Head of caudate nucleus (tissue), 42 donors: ENCODE measurements around the gene SLC24A3.

Experiments
- DNase-seq, 42 donors: peaks; one replicate each; pipeline versions ENCODE4 v3.0.0 to v3.0.0-alpha.2; 2020 to 2021; ENCODE audit warnings: mixed read lengths in 7 of 42
- intact Hi-C: fragments of 100-400 bp; cut with DNase I; formaldehyde crosslinking; loops from one replicate; pipeline ENCODE4 v1.15.0; 2022

SLC24A3 gene

DNA sequence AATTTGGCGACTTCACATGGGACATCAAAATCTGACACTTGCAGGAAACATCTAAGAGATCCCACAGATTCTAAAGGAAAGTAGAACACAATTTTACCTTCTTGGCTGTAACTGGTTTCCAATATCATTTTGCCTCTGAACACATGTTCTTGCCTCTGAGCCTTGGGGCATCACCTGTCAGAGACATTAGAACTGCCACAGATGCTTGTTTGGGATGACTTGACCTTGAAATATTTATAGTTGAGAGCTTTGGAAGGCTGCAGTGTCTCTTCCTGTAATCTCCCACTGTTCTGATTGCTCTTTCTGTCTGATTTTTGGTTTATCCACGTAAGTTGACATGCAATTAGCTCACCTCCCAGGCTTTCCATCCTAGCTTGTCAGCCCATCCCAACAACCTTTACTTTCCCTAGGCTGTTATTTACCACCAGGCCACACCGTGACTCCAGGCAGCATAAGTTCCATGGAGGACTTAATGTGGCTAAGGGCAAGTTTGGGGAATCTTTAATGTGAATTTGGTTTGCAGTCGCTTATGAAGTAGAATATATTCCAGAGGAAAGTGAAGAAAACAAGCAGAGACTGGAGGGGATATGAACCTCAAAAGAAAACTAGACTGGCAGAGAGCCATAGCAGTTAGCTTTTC is 289.2 kb downstream of the SLC24A3 start:
- intact Hi-C loops, result no loop called here
- no peak for DNase-seq

DNA sequence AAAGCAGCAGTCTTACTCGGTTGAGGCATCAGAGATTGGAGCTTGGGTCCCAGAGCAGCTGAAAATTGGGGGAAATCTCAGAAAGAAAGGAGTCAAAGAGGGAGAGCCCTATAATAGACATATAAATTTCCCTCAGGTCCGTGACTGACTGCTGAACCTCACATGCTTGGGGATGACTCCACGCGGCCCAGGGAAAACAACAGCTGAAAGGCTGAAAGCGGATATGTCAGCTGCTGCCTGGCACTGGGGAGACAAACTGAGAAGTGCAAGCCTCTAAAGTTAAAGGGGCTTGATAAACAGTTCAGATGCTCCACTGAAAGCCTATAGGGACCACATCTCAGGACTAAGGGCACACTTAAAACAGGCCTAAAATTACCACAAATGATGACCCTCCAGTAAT is 289.7 kb downstream of the SLC24A3 start:
- intact Hi-C loops, result no loop called here
- no peak for DNase-seq

DNA sequence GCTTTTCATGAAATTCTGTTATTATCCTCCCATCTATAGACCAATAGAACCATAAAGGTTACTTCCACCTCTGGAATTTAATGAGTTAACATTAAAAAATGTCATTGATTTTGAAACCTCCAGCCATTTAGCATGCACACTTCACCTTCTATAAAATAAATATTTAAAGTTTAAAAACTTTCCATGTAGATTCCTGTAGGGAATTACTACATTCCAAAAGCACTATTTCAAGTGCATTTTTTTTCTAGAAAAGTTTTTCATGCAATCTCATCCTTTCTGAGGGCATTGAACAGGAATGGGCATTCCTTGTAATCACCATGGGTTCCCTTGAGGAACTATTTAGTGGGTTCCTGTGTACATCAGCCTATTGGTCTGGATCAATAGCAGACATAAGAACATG is 291.8 kb downstream of the SLC24A3 start:
- intact Hi-C loops, result no loop called here
- no peak for DNase-seq

DNA sequence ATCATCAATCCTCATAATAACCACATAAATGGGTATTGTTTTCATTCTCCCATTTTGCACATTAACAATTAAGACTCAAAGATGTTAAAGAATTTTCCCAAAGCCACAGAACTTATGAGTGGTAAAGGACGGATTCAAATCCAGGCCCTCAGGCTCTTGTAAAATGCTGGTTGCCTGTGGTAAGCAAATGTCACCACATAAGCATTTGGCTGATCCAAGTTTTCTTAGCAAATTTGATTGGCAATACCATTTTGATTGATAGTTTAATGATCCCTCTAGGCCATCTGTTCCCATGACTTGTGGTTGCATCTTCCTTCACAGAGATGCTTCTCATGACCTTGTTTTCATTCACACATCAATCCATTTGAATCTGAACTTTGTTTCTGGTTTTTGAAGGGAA is 293.6 kb downstream of the SLC24A3 start:
- DNase-seq, result no peak
- intact Hi-C loops, result no loop called here

DNA sequence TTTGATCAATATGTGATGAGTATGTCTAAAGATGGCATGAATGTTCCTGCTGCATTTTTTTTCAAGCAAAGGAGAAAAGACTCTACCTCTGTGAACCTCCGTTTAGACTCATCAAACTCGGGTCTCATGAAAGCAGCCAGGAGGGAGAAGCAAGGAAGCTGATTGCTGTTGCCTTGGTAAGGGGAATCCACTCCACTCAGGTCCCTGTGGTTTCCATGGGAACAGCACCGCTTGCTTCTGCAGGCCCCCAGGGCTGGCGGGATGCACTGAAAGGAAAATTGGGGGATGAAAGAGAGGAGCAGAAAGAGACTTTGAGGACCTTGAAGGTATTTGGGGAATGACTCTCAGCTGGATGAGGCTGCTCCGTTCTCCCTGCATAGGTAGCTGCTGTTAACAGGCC is 296.0 kb downstream of the SLC24A3 start:
- intact Hi-C loops, result no loop called here
- DNase-seq, result no peak

DNA sequence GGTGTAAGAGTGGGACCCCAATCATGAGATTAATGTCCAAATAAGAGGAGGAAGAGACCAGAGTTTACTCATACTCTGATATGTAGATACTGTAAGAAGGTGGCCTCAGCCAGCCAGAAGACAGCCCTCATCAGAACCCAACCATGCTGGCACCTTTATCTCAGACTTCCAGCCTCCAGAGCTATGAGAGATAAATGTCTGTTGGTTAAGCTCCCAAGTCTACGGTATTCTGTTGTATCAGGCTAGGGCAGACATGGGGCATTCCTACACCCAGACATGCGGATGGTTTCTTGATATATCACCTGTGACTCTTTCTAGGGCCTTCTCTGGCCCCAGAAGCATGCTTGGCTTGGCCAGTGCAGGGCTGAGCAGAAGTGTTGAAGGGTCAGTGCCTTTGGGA is 298.2 kb downstream of the SLC24A3 start:
- no peak for DNase-seq

DNA sequence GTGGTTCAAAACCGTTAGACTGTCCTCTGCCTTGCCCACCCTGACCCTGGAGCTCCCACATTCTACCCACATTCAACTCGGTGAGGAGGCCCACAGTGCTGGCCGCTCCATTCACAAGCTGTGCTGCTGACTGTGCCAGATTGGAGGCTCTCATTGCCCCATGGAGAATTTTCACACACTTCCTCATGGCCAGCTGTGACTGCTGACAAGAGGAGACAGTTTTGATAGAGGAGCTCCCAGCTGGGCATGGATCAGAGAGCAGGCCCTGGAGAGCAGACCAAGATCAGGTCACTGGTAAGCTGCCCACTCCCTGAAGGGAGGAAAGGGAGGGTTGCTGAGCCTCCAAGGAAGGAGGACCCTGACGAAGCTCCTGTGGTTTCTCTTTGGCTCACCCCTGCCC is 299.5 kb downstream of the SLC24A3 start:
- intact Hi-C loops, result no loop called here
- DNase-seq, result no peak

More for the DNA sequence above, 298.2 kb downstream of the SLC24A3 start:
- intact Hi-C loops, result no loop called here

DNA sequence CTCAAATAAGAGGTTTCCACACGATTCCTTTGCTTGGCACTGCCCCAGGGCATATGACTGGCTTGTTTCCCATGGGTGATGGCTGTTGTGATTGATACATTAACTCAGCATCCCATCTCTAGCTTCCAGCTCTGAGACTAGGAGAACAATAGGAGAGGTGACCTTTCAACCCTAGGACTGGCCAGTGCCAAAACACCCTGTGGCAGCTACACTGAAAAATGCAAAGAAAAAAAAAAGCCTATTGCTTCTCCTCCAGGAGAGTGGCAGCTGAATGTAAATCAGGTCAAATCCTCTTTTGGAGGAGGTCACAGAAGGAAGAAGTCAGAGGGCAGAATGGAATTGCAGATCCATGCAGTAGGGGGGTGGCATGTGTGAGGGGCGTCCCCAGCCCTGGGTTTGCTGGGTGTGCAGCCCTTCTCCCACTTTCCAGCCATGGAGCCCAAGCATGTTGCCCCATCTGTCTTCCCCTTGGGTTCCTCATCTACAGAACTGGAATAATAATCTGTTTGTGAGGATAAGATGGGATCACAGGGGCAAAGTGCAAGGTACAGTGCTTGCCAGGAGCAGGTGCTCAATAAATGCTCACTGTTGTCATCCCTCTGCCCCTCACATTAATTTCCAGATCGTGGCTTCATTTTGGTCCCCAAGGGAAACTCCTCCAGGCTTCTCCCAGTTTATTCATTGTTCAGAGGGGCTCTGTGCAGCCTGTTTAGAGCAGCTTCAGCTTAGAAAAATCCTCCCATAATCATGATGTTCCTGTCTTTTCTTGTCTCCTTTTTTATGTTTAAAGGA is 300.6 kb downstream of the SLC24A3 start:
- intact Hi-C loops, result no loop called here

DNA sequence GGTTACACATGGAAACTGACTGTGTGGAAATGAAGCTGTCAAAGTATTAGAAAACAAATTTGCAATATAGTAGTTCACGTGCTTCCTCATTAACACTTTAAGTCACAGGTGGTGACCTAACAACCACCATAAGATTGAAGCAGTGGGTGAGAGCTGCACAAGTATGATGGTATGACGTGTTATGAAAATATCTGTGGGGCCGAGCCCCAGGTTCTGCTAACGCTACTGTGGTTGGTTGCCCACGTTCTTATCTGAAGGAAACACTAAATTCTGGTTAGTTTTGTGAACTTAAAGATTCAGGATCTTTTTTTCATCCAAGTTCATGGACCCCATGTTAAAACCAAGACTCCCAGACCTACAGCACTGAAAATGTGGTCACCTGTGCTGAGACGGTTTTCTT is 302.6 kb downstream of the SLC24A3 start:
- intact Hi-C loops, result no loop called here
- DNase-seq, result no peak

More for the DNA sequence above, 300.6 kb downstream of the SLC24A3 start:
- no peak for DNase-seq

DNA sequence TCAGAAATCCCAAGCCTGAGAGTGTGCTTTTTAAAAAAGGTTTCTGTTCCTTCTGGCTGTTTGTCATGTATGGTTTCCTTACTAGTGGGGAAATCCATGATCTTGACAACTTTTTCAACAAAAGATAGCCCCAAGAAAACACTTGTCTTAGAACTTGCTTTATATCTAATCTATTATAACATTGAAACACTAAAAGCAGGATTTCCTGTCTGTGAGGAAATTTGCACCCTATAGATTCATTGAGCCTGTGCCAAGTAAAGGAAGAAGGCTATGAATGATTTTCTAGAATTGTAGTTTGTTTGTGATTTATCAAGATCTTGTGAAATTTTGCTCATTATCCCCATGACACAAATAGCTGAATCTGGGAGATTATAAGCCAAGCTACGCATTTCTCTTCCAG is 307.0 kb downstream of the SLC24A3 start:
- no peak for DNase-seq
- intact Hi-C loops, result no loop called here

DNA sequence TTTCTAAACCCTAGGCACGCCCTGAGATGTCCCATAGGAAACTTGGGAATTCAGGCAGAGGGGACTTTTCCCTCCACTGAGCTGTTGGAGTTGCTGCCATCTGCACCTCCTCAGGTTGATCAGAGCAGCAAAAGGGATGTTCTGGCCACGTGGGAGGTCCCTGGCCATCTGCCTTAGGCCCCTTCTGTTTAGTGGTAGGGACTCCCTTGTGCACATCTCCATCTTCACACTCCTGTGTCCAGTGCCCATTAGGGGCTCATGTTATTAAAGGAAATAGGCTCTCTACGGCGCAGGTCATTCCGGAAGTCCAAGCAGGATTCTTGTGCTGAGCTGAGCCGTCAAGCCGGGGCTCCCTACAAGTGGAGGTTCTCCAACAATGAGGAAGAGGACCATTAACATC is 307.8 kb downstream of the SLC24A3 start:
- intact Hi-C loops, result no loop called here
- no peak for DNase-seq

DNA sequence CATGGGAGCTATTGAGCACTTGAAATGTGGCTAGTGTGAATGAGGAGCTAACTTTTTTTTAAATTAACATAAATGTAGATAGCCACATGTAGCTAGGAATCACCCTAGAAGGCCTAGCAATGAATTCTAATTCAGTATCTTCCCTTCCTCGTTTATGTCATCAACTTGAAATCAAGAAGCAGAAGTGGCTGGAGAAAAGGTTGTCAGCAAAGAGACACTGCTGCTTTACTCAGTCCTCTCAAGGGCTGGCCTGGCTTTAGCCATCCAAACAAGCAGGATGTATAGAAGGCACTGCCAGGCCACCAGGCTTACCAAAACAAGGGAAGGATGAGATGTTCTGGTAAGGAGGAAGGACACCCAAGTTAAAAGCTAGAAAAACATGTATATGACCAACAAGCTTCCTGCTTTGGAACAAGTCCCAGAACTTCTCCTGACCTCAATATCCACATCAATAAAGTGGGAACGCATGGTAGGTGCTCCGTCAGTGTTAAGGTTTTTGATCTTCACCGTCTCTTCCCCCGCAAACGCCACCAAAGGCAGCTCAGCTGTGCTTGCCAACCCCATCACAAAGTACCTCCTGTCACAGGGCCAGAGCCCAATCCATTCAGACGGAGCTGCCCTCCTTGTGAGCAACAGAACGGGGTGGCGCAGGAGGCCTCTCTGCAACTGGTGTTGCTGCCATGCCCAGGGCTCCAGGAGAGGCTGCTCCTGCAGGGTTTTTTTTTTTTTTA is 309.8 kb downstream of the SLC24A3 start:
- peak in 4 of 42 donors; percentile 4 to 29 (median 18) for DNase-seq
- intact Hi-C loops, result no loop called here

DNA sequence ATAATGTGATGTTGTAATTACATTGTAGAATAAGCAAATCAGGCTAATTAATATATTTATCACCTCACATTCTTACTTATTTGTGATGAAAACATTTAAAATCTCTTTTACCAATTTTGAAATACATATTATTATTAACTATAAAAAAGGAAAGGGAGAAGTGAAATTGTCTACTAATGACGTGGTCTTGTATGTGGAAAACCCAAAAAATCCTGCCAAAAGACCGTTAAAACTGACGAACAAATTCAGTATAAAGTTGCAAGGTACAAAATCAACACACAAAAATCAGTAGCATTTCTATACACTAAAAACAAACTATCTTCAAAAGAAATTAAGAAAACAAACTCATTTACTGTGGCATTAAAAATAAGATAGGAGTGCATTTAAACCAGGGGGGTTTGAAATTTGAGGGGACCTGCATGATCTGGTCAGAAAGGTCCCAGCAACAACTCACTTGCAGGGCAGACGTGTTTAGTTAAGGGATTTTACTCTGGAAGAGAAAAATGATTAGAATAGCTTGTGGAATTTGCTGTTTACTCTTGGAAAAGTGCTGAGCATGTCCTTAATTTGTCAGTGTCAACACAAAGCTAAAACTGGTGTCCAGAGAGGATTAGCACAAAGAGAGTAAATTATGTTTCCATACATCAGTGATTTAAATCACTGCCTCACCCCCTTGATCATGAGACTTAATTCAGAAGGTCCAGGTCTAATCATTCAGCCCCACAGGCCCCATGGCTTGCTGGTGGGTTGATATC is 310.6 kb downstream of the SLC24A3 start:
- no peak for DNase-seq
- intact Hi-C loops, result no loop called here

DNA sequence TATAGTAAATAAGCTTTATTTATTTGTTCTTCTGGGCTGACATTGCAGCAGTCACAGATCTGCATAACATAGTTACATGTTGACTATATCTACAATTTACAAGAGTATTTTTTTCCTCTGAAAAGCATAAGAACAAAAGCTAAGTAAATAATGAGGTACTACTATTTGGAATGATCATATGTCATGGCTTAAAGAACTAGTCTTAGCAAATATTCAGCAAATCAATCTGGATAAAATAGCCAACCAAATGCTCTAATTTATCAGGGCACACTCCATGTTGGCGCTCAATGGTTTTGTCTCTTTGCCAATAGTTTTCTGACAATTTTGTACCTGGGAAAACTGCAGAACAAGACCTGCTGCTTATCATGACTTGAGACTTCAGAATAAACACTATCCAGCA is 312.2 kb downstream of the SLC24A3 start:
- intact Hi-C loops, result no loop called here
- no peak for DNase-seq

DNA sequence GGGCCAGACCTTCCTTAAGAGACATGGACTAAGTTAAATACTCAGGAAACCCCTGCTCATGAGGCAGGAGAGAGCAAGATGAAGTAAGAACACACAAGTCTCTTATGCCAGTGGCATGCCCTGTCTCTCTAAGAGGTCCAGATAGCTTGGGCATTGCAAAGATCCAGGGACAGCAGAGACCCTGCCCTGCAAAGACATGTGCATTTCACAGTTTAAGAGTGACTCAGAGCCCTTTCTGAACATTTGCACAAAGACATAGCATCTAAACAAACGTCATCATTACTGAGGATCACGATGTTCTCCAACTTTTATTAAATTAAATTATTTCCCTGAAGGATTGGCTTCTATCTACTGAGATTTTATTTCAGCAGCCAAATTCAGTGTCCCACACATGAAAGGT is 315.1 kb downstream of the SLC24A3 start:
- no peak for DNase-seq
- intact Hi-C loops, result no loop called here

DNA sequence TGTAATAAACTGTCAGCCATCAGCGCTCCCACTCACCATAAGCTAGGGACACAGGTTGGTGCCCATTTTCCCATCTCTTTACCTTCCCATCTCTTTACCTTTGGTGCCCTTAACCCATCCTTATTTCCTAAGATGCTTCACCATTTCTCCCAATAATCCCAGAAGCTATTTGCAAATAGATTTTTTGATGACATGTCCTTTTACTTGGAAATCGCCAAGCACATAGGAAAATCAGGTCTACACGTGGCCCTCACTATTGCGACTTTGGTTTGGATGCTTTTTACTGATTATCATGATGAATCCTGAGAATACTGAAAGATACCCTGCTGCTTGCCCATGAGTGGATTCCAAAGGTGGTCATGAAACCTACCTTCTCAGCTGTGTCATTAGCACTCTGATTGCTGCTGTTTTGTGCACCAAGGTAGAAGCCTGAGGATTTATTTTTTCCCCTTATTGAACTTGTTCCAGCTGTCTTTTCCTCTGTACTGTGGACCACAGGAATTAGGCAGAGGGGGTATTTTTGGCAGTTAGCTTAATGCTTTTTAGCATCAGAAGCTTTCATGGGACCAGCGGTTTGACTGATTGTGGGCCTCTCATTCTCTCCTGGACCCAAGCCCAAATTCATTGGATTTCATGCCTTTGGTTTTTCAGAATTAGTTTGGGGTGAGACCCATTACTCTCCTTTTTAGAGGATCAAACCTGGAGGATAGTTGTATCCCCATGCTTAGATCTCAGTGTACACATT is 316.0 kb downstream of the SLC24A3 start:
- no peak for DNase-seq
- intact Hi-C loops, result no loop called here

DNA sequence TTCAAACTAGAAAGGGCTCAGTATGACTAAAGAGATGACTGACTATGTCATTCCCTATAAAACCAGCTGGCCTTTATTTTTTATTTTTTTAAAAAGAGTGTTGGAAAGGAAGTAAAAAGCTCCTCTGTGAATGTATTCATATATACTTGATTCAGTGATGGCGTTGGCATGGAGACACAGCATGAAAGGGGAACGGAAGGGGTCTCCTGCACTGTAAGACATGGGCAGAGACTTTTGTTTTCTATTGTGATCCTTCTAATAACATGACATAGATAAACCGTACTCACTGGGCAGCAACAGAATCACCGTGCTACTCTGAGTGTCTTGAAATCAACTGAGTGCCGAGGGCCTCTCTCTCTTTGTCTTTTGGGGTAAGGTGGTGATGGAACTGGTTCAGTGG is 317.6 kb downstream of the SLC24A3 start:
- DNase-seq, result no peak
- intact Hi-C loops, result no loop called here

DNA sequence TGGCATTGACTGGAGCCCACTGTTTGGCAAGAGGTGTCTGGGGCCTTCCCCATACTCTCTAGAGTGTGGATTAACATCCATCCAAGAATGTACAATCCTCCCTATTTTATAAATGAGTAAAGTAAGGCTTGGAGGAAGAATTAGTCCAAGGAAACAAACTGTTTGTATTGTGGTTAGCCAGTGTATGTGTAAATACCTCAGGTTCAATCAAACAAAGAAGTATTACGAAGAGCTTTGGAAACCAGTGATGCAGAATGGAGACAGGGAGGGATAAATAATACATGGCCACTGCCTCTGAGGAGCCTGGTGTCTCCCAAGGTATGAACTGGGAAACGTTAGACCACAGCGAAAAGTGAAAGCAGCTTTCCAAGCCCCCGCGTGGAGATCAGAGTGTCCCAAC is 319.0 kb downstream of the SLC24A3 start:
- DNase-seq, result no peak
- intact Hi-C loops, result no loop called here

DNA sequence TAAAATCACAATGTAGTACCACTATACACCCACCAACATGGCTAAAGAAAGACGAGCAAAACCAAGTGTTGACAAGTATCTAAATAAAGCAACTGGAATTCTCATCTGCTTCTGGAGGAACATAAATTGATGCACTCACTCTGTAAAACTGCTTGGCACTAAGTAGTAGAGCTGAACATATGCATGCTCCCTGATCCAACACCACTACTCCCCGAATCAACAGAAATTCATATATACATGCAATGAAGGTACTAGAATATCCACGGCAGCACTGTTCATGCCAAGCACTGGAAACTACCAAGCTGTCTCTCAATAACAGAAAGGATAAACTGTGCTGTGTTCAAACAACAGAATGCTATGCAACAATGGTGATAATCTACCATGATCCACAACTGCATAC is 326.1 kb downstream of the SLC24A3 start:
- DNase-seq, result no peak
- intact Hi-C loops, result no loop called here
